Epidermal melanocyte (primary cell): ENCODE results near the gene RP9.

Experiments used
- DNase-seq: peaks from one replicate; pipeline ENCODE4 v3.0.0; 2011; ENCODE audit warnings: low spot score; ENCODE audit not compliant: insufficient read length

Gene RP9

GRCh38 chr7:33062782-33063443 is 46.3 kb downstream of the RP9 start:
- DNase-seq, result peak; percentile 89

DNA sequence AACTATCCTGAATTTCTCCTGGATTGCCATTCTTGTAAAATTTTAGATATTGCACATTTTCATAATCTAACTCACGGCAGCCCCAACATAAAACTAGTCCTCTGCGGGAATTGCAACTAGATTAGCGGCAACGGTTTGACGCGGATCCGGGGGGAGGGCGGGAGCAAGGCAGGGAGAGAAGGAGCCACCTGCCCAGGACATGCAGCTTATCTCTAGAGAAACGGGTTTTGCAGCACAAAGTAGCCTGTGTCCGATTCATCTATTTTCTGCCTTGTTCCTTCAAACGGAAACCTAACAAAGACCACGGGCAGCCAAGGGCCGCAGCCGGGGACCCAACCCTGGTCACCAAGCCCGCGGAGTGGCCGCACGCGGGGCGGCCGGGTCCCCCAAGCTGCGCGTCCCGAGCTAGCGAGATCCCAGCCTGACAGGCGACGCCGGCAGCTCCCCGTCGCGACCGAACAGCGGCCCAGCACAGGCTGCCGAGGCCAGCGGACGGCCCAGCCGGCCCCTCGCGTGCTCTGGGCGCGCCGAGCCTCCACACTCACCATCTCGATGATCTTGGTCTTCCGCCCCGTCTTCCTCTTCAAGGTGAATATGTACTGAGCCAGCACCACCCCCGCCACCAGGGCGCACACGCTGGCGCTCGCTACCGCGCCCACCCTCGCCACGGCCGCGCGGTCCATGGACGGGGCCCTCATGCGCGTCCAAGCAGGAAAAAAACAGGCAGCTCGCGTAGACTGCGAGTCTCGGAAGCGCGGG is 47.0 kb downstream of the RP9 start, which contains the start of gene NT5C3A:
NT5C3A (minus strand) TSS at position 754 of the 759 bp plus-strand sequence; CDS start at position 683, 71 bp downstream.
- DNase-seq, result no peak

- no peak for DNase-seq
Measured at GRCh38 chr7:33061282-33061937, 47.8 kb downstream of the RP9 start.

DNA sequence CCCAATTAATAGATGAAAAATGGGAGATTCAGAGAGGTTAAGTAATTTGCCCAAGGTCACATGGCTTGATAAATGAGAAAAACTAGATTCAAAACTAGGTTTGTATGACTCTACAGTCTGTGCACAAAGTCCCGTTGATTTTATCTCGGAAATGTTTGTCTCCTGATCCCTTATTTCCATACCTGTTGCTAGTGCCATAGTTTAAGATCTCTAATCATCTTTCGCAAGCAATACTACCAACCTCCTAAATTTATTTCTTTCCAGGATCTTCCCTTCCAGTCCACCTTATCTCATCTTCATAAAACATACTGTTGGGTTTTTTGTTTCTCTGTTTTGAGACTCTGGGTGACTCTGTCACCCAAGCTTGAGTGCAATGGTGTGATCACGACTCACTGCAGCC is 49.6 kb downstream of the RP9 start:
- DNase-seq, result no peak

- DNase-seq, result no peak
Measured at GRCh38 chr7:33055158-33055557, 54.0 kb downstream of the RP9 start.

GRCh38 chr7:33054261-33054964 is 54.8 kb downstream of the RP9 start:
- DNase-seq, result no peak

GRCh38 chr7:33053721-33054120 is 55.5 kb downstream of the RP9 start:
- no peak for DNase-seq

DNA sequence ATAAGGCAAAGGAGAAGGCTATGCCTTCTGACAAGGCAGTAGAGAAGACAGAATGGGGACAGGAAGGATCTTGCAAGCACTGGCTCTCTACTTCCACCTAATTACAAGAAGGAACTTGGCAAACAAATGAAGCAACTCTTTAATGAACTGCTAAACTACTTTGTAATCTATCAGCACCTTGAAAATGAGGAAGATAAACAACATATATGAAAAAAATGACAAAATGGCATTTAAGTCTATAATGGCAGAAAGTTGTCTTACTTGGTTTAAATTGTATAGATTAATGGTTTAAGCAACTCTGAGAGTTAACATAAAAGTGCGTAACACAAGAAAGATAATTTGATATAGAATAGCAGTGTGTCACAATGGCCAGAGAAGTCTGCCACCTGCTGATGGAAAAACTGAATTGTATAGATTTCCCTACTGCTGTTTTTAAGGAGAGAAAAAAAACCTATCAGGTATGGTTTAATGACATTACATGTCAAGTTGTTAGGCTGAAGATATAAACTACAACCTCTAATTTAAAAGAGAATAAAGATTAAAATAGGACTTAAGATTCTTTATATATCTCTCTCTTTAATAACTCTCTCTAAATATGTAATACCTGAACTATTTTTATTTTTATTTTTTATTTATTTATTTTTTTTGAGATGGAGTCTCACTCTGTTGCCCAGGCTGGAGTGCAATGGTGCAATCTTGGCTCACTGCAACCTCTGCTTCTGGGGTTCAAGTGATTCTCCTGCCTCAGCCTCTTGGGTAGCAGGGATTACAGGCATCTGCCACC is 58.5 kb downstream of the RP9 start:
- DNase-seq, result peak; percentile 25

DNA sequence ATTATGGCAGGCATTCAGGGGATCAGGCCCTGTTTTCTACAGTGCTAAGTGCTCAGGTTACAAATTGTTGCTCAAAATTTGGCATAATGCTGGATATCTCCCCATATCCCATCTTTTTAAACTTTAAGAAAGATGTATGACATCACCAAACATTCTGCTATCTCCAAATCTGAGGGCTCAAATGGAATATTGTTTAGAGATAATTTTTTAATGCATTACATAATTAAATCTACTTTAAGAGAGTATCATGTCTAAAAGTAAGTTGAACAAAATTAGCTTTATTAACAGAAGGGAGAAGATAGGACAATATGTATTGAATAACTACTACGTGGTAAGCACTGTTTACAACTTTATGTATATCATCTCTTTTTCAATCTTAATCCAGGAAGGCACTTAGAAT is 60.5 kb downstream of the RP9 start:
- no peak for DNase-seq

- DNase-seq, result no peak
Measured at GRCh38 chr7:33048257-33048656, 60.9 kb downstream of the RP9 start.

- no peak for DNase-seq
Measured at GRCh38 chr7:33044986-33045385, 64.2 kb downstream of the RP9 start.
